Right lobe of liver (tissue), 4 donors: Measurements from ENCODE around the gene ZCCHC4.

Source experiments
- POLR2A ChIP-seq: fragments of 450-650 bp; IDR thresholded peaks from one replicate; pipeline ENCODE4 v1.6.1; 2017; ENCODE audit warnings: antibody characterized with exemption, mild to moderate bottlenecking
- TF ChIP-seq, protein P1 (sequence below), 4 donors: fragments of 200-600 bp in 3 of 4; fragments of 450-650 bp in 1 of 4; IDR thresholded peaks; one replicate each; pipeline versions ENCODE4 v1.5.1 to v1.8.0; 2016 to 2022; ENCODE audit warnings: antibody characterized with exemption in 4 of 4, mild to moderate bottlenecking in 2 of 4
- donor health status: DM: no; HTN: no; CAD: no.
- donor health status: DM: no; HTN: no; CAD: no.
- donor health status: DM: no; HTN: yes; CAD: no.

DNA sequence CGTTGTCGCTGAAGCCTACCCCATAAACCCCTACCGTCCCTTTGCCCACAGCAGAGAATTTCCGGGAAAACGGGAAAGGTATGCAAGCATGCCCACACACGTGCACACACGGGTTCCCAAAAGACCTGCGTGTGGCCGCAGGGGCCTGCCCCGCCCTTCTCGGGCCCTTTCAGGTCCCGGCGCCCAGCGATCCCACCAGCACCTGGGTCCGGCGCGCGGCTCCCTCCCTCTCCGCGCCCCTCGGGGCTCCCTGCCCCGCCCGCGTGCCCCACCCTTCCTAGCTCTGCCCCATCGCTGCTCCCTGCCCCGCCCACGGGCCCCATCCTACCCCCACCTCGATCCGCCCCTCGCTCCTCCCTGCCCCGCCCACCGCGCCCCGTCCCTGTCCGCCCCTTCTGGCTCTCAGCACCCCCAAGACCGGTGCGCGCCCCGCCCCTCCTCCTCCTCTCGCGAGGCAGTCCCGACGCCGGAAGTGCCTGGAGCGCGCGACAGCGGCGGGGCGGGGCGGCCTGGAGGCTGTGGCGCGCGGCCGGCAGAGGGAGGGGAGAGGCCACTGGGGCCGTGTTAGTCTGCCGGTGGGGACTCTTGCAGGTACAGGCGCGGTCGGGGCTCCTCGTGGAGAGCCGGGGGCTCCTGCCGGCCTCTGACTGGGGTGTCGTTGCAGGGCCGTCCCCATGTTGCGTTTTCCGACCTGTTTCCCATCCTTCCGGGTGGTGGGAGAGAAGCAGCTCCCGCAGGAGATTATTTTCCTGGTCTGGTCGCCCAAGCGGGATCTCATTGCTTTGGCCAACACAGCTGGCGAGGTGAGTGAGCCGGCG lies 64.4 kb downstream of the ZCCHC4 start, which contains the start of gene ANAPC4:
- TF ChIP-seq, protein P1, sequence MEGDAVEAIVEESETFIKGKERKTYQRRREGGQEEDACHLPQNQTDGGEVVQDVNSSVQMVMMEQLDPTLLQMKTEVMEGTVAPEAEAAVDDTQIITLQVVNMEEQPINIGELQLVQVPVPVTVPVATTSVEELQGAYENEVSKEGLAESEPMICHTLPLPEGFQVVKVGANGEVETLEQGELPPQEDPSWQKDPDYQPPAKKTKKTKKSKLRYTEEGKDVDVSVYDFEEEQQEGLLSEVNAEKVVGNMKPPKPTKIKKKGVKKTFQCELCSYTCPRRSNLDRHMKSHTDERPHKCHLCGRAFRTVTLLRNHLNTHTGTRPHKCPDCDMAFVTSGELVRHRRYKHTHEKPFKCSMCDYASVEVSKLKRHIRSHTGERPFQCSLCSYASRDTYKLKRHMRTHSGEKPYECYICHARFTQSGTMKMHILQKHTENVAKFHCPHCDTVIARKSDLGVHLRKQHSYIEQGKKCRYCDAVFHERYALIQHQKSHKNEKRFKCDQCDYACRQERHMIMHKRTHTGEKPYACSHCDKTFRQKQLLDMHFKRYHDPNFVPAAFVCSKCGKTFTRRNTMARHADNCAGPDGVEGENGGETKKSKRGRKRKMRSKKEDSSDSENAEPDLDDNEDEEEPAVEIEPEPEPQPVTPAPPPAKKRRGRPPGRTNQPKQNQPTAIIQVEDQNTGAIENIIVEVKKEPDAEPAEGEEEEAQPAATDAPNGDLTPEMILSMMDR (IDR thresholded peaks at IDR 0.05): peak in 3 of 4 donors; percentile 9 to 20 (median 10)
- peak; percentile 79 for TF ChIP-seq POLR2A
